GM23338 (cell line): ENCODE results near the gene RPS19BP1. TPM values are rescaled to one million over a fixed set of nuclear protein-coding genes. Genes with fewer than 3 reads are reported as not detected.

Experiments
- ATAC-seq: fragments of 200-7000 bp; cut with Tn5 transposase; 3 replicates; pipeline ENCODE4 v1.9.1; 2020
- DNase-seq: peaks from one replicate; pipeline ENCODE4 v3.0.0-alpha.2; 2015; ENCODE audit warnings: low spot score
- H2AFZ ChIP-seq: fragments of 200-600 bp; sonication (generic); 2 replicates; pipeline ENCODE4 v1.8.0; 2016; ENCODE audit warnings: antibody characterized with exemption, mild to moderate bottlenecking, moderate library complexity
- H3F3A ChIP-seq: fragments of 200-600 bp; sonication (generic); replicated peaks from 2 replicates; pipeline ENCODE4 v1.8.0; 2017; ENCODE audit warnings: antibody characterized with exemption, mixed run types, low read depth
- H3K27ac ChIP-seq: fragments of 200-600 bp; sonication (generic); 2 replicates; pipeline ENCODE4 v1.6.1; 2016; ENCODE audit warnings: low read depth
- H3K27me3 ChIP-seq: fragments of 200-600 bp; sonication (generic); 2 replicates; pipeline ENCODE4 v1.8.0; 2016; ENCODE audit warnings: mild to moderate bottlenecking, mixed run types, moderate library complexity; ENCODE audit not compliant: insufficient read depth
- H3K36me3 ChIP-seq: fragments of 200-600 bp; sonication (generic); 2 replicates; pipeline ENCODE4 v1.8.0; 2016; ENCODE audit warnings: mild to moderate bottlenecking; ENCODE audit not compliant: insufficient read depth
- H3K4me1 ChIP-seq: fragments of 200-600 bp; sonication (generic); 2 replicates; pipeline ENCODE4 v1.8.0; 2016; ENCODE audit warnings: mild to moderate bottlenecking, moderate library complexity; ENCODE audit not compliant: insufficient read depth
- H3K4me2 ChIP-seq: fragments of 200-600 bp; sonication (generic); 2 replicates; pipeline ENCODE4 v1.7.1; 2017; ENCODE audit warnings: mixed run types
- H3K4me3 ChIP-seq: fragments of 200-600 bp; sonication (generic); 2 replicates; pipeline ENCODE4 v1.6.1; 2016; ENCODE audit warnings: mixed run types
- H3K79me2 ChIP-seq: fragments of 200-600 bp; sonication (generic); replicated peaks from 2 replicates; pipeline ENCODE4 v1.8.0; 2017; ENCODE audit warnings: mild to moderate bottlenecking; ENCODE audit not compliant: insufficient read depth
- H3K9me2 ChIP-seq: fragments of 200-600 bp; sonication (generic); 2 replicates; pipeline ENCODE4 v1.8.0; 2017; ENCODE audit not compliant: insufficient read depth
- H4K20me1 ChIP-seq: fragments of 200-600 bp; sonication (generic); replicated peaks from 2 replicates; pipeline ENCODE4 v1.8.0; 2017; ENCODE audit warnings: mild to moderate bottlenecking; ENCODE audit not compliant: insufficient read depth
- H3K27ac Mint-ChIP-seq: 2 replicates; pipeline ENCODE4 v1.8.0; 2020; ENCODE audit warnings: inconsistent platforms, mild to moderate bottlenecking, moderate library complexity, mixed read lengths
- H3K27me3 Mint-ChIP-seq: 3 replicates; pipeline ENCODE4 v1.8.0; 2022; ENCODE audit warnings: low read depth, mild to moderate bottlenecking, moderate library complexity, mixed read lengths, inconsistent platforms; ENCODE audit not compliant: insufficient read depth, poor library complexity
- H3K36me3 Mint-ChIP-seq: 3 replicates; pipeline ENCODE4 v1.8.0; 2021; ENCODE audit warnings: low read depth, mild to moderate bottlenecking, inconsistent platforms, moderate library complexity, mixed read lengths
- H3K4me1 Mint-ChIP-seq: 3 replicates; pipeline ENCODE4 v1.8.0; 2020; ENCODE audit warnings: mild to moderate bottlenecking, inconsistent platforms, mixed read lengths
- H3K4me3 Mint-ChIP-seq: 3 replicates; pipeline ENCODE4 v1.8.0; 2021; ENCODE audit warnings: moderate library complexity, mild to moderate bottlenecking, inconsistent platforms, mixed read lengths
- H3K9me3 Mint-ChIP-seq: 3 replicates; pipeline ENCODE4 v1.8.0; 2020; ENCODE audit warnings: moderate library complexity, mild to moderate bottlenecking, inconsistent platforms, mixed read lengths
- EZH2phosphoT487 ChIP-seq: fragments of 200-600 bp; sonication (generic); IDR thresholded peaks from one replicate; pipeline ENCODE4 v1.8.1; 2018; ENCODE audit warnings: antibody characterized with exemption; ENCODE audit not compliant: unreplicated experiment
- REST ChIP-seq: IDR thresholded peaks from one replicate; pipeline ENCODE4 v1.6.1; 2018; ENCODE audit warnings: antibody characterized with exemption; ENCODE audit not compliant: unreplicated experiment
- polyA plus RNA-seq: library from polyadenylated mRNA; unstranded; fragments of >200 nt; fragmentation: Nextera tagmentation; extraction: Ambion mirVana; gene quantifications from 2 replicates; pipeline ENCODE4 v1.2.1, GENCODE V29; 2016
- total RNA-seq: library from RNA; depleted of rRNA; stranded (reverse); fragments of >200 nt; shearing (Covaris generic); gene quantifications from 2 replicates; pipeline ENCODE4 v1.2.3, GENCODE V29; 2014
- TF ChIP-seq, protein P1 (sequence below), 2 experiments: fragments of 200-600 bp in 1 of 2; sonication (generic) in 1 of 2; conservative IDR thresholded peaks; 2 replicates each; pipeline versions ENCODE4 v1.5.1 to v1.6.1; 2016 to 2017; ENCODE audit warnings: antibody characterized with exemption in 2 of 2, low read depth in 2 of 2, mild to moderate bottlenecking in 2 of 2, moderate library complexity in 1 of 2

The RPS19BP1 gene
- total and polyA plus RNA-seq, 2 experiments from 2014 or later = 153 to 215 TPM

GRCh38 chr22:39545386-39546365 lies 13.1 kb upstream of the RPS19BP1 start:
- H3K27me3 ChIP-seq = 0 out of 2 replicates have a peak, but pooled peaks cover 11% of the 10 kb centered on the region
- DNase-seq = peak; percentile 91
- H3K9me3 Mint-ChIP-seq = no peaks in the 10 kb centered on the region

DNA sequence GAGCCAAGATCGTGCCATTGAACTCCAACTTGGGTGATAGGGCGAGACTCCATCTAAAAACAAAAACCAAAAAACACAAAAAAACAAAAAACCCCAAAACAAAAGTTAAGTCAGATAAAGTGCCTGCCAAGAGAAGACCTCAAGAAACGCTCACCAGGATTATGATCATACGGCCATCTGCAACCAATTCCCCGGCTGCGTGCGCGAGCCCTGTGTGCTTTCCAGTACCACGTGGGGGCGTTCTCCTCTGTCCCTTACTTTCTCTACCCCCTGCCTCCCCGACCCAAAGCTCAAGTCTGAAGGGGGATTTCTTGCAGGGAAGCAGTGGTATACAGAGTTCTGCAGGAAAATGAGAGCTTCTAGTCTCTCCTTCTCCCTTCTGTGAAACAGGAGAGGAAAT lies 10.5 kb upstream of the RPS19BP1 start:
- H3K27me3 ChIP-seq = 0 out of 2 replicates have a peak, but pooled peaks cover 11% of the 10 kb centered on the region
- DNase-seq = peak; percentile 87
- no peaks in the 10 kb centered on the region for H3K9me2 ChIP-seq
- Mint-ChIP-seq H3K27me3 (peaks cover 31% of the 10 kb centered on the region), H3K27ac (peak overlapping the region; percentile 34; the same call in 1 of the 2 replicates), H3K36me3 (no peaks in the 10 kb centered on the region), H3K9me3 (no peaks in the 10 kb centered on the region), H3K4me1 (peaks cover 17% of the 10 kb centered on the region), H3K4me3 (no peak overlapping the region)
- ATAC-seq = peak; percentile 75
- H3K36me3 ChIP-seq = no peaks in the 10 kb centered on the region
- no peaks in the 10 kb centered on the region for H3F3A ChIP-seq
- peaks cover 3% of the 10 kb centered on the region for H3K4me1 ChIP-seq
- no peak overlapping the region for H3K4me3 ChIP-seq
- no peaks in the 10 kb centered on the region for H3K79me2 ChIP-seq
- H3K27ac ChIP-seq = no peak overlapping the region
- H4K20me1 ChIP-seq = peaks cover 5% of the 10 kb centered on the region; the same call in 1 of the 2 replicates
- H2AFZ ChIP-seq = no peak overlapping the region
- no peak overlapping the region for H3K4me2 ChIP-seq
- TF ChIP-seq, protein P1, sequence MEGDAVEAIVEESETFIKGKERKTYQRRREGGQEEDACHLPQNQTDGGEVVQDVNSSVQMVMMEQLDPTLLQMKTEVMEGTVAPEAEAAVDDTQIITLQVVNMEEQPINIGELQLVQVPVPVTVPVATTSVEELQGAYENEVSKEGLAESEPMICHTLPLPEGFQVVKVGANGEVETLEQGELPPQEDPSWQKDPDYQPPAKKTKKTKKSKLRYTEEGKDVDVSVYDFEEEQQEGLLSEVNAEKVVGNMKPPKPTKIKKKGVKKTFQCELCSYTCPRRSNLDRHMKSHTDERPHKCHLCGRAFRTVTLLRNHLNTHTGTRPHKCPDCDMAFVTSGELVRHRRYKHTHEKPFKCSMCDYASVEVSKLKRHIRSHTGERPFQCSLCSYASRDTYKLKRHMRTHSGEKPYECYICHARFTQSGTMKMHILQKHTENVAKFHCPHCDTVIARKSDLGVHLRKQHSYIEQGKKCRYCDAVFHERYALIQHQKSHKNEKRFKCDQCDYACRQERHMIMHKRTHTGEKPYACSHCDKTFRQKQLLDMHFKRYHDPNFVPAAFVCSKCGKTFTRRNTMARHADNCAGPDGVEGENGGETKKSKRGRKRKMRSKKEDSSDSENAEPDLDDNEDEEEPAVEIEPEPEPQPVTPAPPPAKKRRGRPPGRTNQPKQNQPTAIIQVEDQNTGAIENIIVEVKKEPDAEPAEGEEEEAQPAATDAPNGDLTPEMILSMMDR (conservative IDR thresholded peaks at IDR 0.05; ENCODE audit: low read depth in 2 of 2) = peak; percentile 73 to 86
- no peak for TF ChIP-seq REST

More at GRCh38 chr22:39545386-39546365, 13.1 kb upstream of the RPS19BP1 start:
- Histone ChIP-seq H3K9me2 (no peaks in the 10 kb centered on the region), H3K4me1 (no peaks in the 10 kb centered on the region), H3K36me3 (no peaks in the 10 kb centered on the region), H3F3A (no peaks in the 10 kb centered on the region), H3K27ac (no peak overlapping the region), H2AFZ (0 out of 2 replicates have a peak overlapping the region, but pooled peaks have one; percentile 21), H3K4me3 (no peak overlapping the region; the same call in 1 of the 2 replicates), H3K79me2 (no peaks in the 10 kb centered on the region), H3K4me2 (no peak overlapping the region), H4K20me1 (peaks cover 5% of the 10 kb centered on the region; the same call in 1 of the 2 replicates)
- H3K27me3 Mint-ChIP-seq = peaks cover 28% of the 10 kb centered on the region
- H3K4me3 Mint-ChIP-seq = no peak overlapping the region
- ATAC-seq = peak; percentile 86
- no peaks in the 10 kb centered on the region for H3K36me3 Mint-ChIP-seq
- no peak overlapping the region for H3K27ac Mint-ChIP-seq
- H3K4me1 Mint-ChIP-seq = peaks cover 12% of the 10 kb centered on the region; the same call in 2 of the 3 replicates
- TF ChIP-seq EZH2phosphoT487 = no peak
- TF ChIP-seq REST = peak; percentile 100
